Left kidney (tissue), 8 donors: ENCODE results near the gene FAM98A. TPM values are rescaled to one million over a fixed set of nuclear protein-coding genes. Genes with fewer than 3 reads are reported as not detected.

Experiments
- DNase-seq: peaks from one replicate; pipeline ENCODE4 v3.0.0-alpha.2; 2013
- long read RNA-seq, 8 donors: transcript quantifications; one replicate each; lab custom pipeline, GENCODE V29; 2026
- polyA plus RNA-seq: library from polyadenylated mRNA; unstranded; fragments of 120-200 nt; gene quantifications from one replicate; pipeline ENCODE4 v1.2.1, GENCODE V29; 2013; ENCODE audit not compliant: insufficient read length

FAM98A gene
- 58.5 TPM for polyA plus RNA-seq
- long read RNA-seq, donor 1, transcript FAM98A-201 (8 exons, 2,816 nt): major isoform, 8 of 15 reads
- long read RNA-seq, donor 1, partial matches to known transcripts: 6 of 15 reads
- long read RNA-seq, donor 1, other reads (novel, unspliced or antisense): 0 of 15 reads
- long read RNA-seq, donor 2, transcript FAM98A-204 (3 exons, 655 nt): major isoform, 5 of 12 reads
- long read RNA-seq, donor 2, transcript FAM98A-201 (8 exons, 2,816 nt): major isoform, 5 of 12 reads
- long read RNA-seq, donor 2, partial matches to known transcripts: 0 of 12 reads
- long read RNA-seq, donor 2, other reads (novel, unspliced or antisense): 0 of 12 reads
- long read RNA-seq, donor 3, transcript FAM98A-201 (8 exons, 2,816 nt): major isoform, 7 of 15 reads
- long read RNA-seq, donor 3, partial matches to known transcripts: 7 of 15 reads
- long read RNA-seq, donor 3, other reads (novel, unspliced or antisense): 0 of 15 reads
- long read RNA-seq, donor 4, partial matches to known transcripts: 0 of 1 reads
- long read RNA-seq, donor 4, other reads (novel, unspliced or antisense): 0 of 1 reads
- long read RNA-seq, donor 5, transcript FAM98A-201 (8 exons, 2,816 nt): major isoform, 13 of 20 reads
- long read RNA-seq, donor 5, transcript FAM98A-204 (3 exons, 655 nt): minor isoform, 5 of 20 reads
- long read RNA-seq, donor 5, partial matches to known transcripts: 0 of 20 reads
- long read RNA-seq, donor 5, other reads (novel, unspliced or antisense): 0 of 20 reads
- long read RNA-seq, donor 6, transcript FAM98A-201 (8 exons, 2,816 nt): major isoform, 14 of 26 reads
- long read RNA-seq, donor 6, partial matches to known transcripts: 10 of 26 reads
- long read RNA-seq, donor 6, other reads (novel, unspliced or antisense): 0 of 26 reads
- long read RNA-seq, donor 7, transcript FAM98A-201 (8 exons, 2,816 nt): major isoform, 7 of 21 reads
- long read RNA-seq, donor 7, transcript FAM98A-204 (3 exons, 655 nt): minor isoform, 5 of 21 reads
- long read RNA-seq, donor 7, partial matches to known transcripts: 8 of 21 reads
- long read RNA-seq, donor 7, other reads (novel, unspliced or antisense): 0 of 21 reads
- long read RNA-seq, donor 8, partial matches to known transcripts: 0 of 1 reads
- long read RNA-seq, donor 8, other reads (novel, unspliced or antisense): 0 of 1 reads

DNA sequence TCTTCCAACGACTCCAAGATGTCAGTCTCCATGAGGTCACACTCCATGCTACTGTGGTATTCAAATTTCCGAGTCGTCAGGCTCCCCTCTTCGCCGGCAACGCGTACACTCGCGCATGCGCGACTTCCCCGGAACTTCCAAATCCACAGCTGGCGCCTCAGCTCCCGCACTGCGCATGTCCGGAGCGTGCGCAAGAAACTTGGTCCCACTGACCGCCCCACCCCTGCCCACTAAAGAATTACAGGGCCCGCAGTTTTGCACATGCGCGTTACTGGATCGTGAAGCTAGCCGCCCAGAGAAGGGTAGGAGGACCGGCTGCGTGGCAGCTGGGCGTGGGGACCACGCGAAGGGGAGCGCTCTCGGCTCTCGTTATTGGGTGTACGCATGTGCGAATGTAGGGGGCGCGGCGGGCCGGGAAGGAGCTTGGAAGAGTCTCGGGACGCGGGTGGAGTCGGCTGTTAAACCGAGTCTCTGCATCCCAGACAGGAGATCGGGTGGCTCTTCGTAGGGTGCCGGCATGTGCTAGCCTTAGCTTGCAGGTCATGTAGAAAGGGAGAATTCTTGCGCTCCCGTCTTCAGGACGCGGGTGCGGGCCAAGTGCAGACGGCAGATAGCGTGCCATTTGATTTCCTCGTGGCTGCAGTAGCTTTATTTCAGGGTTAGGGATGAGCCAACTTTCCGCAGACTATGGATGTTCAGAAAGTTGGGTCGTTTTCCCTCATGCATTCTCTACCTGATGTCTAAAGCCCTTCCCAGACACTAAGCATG, at the start of gene FAM98A:
Gene FAM98A (minus strand): TSS at position 125 of the 768 bp plus-strand sequence. CDS start 78 bp downstream, at position 47.
- peak; percentile 99 for DNase-seq

DNA sequence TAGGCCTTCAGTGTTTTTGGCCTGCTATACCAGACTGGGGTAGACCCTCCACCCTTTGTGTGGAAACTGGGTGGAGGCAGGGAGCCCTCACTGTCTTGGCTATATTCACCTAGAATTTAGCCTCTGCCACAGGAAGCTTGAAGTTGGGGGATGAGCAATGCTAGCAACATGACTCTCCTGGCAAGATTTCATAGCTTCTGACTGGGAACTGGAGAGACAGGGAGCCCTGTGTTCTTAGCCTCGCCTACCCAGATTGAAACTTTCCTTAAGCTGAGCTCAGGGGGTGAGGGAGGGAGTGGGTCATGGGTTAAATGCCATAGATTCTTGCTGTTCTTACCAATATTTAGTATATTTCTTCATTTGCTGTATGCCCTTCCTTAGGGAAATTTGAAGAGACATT, 46.8 kb upstream of the FAM98A start:
- DNase-seq: no peak

- DNase-seq: no peak
Measured at GRCh38 chr2:33644215-33644614, 45.1 kb upstream of the FAM98A start.

- no peak for DNase-seq
Measured at GRCh38 chr2:33636001-33636400, 36.9 kb upstream of the FAM98A start.

DNA sequence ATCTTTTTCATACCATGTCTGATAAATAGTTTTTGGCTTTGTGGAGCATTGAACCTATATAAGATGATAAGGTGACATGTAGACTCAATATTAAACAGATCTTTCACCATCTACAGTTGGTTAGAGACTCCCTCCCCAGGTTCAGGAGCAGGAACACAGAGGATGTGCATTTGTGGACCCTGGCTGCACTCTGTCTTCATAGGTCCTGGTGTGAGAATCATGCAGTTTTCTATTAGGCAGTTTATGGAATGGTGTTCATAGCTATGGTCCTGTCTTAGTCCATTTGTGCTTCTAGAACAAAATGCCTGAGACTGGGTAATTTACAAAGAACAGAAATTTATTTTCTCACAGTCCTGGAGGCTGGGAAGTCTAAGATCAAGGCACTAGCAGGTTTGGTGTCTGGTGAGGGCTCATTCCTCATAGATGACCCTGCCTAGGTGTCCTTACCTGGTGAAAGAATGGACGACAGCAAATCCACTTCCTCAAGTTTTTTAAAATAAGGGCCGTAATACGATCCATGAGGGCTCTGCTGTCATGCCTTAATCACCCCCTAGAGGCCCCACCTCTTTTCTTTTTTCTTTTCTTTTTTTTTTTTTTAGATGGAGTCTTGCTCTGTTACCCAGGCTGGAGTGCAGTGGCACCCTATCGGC, 35.3 kb upstream of the FAM98A start:
- DNase-seq: no peak

GRCh38 chr2:33633315-33633714, 34.2 kb upstream of the FAM98A start:
- no peak for DNase-seq

GRCh38 chr2:33632831-33633230, 33.7 kb upstream of the FAM98A start:
- DNase-seq: no peak

GRCh38 chr2:33628031-33628827, 29.1 kb upstream of the FAM98A start:
- no peak for DNase-seq

DNA sequence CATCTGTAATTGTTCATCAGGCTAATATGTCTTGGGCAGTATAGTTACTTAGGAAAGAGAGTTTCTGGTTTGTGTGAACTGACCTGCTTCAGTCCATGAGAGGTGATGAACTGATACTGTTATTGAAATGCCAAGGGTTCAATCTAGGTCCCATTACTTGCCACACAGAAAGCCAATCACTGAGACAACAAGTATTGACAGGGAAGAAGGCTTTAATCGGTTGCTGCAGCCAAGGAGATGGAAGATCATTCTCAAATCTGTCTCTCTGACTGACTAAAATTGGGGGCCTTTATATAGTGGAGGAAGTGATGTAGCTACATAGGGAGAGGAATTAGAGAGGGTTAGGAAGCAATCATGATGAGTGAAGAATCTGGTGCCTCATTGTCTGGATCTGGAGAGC, 19.9 kb upstream of the FAM98A start:
- no peak for DNase-seq

GRCh38 chr2:33617989-33618388, 18.9 kb upstream of the FAM98A start:
- no peak for DNase-seq

DNA sequence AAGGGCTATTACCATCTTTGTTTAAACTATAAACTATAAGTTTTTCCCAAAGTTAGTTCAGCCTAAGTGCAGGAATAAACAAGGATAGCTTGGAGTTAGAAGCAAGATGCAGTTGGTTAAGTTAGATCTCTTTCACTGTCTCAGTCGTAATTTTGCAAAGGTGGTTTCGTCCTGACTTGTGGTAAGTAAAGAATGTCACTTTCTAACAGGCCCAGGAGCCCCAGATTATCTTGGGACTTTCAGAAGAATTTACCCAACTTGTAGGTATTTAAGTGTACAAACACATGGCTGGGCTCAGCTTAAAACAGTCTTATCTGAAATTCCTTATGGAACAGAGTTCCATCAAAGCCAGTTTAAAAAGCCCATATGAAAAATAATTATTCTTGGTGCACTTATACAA, 18.3 kb upstream of the FAM98A start:
- DNase-seq: no peak

GRCh38 chr2:33616873-33617272, 17.8 kb upstream of the FAM98A start:
- no peak for DNase-seq

DNA sequence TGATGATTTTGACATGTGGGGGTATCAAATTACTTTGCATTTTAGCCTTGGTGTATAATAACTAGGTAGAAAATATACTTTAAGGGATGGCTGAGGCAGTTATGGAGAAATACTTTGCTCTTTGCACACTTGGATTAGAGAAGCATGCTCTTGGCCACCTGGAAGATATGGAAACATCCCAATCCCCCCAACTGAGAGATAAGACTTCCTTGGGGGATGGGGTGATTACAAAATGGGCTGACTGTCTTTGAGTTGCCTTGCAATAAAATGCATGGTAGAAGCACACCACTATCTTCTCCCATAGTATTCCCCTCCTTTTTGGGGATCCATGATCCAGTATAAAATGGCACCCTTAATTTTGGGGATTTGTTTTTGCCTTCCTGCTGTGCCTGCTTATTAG, 15.1 kb upstream of the FAM98A start:
- no peak for DNase-seq

DNA sequence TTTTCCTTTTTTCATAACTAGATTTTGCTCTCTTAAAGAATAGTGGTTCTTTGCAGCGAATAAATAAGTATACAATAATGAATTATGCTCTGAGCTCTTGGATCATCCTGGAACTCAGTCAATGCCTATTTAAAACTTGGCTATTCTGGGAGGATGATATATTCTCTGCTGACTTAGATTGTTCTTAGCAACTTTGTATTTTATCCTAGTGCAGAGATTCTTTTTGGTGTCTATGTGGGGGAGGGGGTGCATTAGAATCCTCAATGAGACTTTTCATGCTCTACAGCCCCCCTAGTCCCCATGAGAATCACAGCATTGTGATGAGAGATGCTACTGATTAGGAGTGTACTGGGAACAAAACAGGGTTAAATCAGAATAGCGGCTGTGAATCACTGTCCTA, 8.8 kb upstream of the FAM98A start:
- DNase-seq: no peak

DNA sequence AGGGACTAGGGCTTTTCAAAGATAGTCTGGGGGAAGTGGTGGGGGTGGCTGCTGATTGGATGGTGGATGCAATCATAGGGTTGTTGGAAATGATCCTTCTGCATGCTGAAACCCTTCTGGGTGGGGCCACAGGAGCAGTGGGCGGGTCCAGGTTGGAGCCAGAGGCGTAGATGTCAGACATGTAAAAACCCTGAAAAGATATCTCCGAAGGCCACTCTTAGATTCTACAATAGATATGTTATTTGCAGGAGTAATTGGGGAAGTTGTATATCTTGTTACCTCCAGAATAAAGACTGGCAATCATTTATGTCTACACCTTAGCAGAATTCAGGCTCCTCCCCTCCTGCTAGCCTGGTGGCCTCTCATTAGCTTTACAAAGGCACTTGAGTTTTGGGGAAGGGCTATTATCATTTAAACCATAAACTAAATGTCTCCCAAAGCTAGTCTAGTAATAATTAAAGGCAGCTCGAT, 8.2 kb upstream of the FAM98A start:
- DNase-seq: no peak

GRCh38 chr2:33606622-33607021, 7.5 kb upstream of the FAM98A start:
- DNase-seq: no peak

DNA sequence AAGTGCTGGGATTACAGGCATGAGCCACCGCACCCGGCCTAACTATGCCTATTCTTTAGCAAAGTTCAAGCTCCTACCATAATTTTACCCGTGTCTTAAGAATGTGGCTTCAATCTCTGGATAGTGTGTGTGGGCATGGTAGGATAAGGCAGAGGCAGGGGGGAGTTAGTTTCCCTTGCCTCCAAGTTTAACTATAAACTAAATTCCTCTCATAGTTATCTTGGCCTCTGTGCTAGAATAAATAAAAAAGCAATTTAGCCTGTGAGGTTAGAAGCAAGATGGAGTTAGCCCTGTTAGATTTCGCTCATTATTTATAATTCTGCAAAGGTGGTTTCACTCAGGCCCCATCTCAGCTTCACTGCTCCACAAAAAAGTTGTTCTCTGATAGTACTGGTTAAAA, 7.0 kb upstream of the FAM98A start:
- DNase-seq: no peak

- no peak for DNase-seq
Measured at GRCh38 chr2:33605056-33605455, 6.0 kb upstream of the FAM98A start.

- DNase-seq: no peak
Measured at GRCh38 chr2:33603416-33603815, 4.3 kb upstream of the FAM98A start.

GRCh38 chr2:33602201-33602830, 3.2 kb upstream of the FAM98A start:
- DNase-seq: no peak
